ENCODE measurements around the gene LY9. TPM values are rescaled to one million over a fixed set of nuclear protein-coding genes. Genes with fewer than 3 reads are reported as not detected.

LY9 gene
- total RNA-seq, 1 experiment from 2014 or later = not detected

DNA sequence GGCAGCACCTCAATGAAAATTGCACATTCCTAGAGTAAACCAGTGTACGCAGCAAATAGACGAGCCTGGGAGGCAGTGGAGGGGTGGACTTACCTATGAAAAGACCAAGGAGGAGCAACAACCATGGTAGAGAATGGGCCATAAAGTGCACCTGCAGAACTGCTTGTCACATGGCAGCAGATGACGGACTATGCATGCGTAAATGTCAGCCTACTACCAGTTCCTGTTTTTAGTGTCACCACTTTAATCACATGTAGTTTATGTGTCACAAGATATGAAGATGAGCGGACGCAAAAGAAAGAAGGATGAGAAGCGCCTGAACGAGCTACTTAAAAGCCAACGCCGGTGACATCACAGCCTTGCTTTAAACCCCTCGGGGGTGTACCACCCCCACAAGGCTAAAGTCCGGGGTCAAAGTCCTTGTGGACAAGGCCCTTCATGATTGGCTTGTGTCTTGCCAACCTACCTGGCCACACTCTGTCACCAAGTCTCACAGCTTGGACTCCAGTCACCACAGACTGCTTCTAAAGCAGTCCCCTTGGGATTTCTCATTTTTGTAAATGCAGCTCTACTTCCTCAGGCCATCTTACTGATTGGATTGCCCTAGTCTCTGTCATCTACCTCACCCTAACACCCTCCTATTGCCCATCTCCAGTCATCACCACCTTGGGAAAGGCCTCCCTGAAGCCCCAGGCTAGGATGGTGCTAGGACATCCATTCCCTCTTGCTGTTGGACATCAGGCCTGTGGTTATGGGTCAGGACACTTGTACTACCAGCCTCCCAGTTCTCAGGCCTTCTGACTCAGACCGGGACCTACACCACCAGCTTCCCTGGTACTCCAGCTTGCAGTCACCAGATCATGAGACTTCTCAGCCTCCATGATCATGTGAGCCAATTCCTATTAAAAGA, 6.0 kb upstream of the LY9 start:
- no peak overlapping the region for H2BK120ac ChIP-seq (ENCODE audit: low read depth, low read length, poor library complexity, severe bottlenecking)
- H2BK15ac ChIP-seq (ENCODE audit: low read depth, low read length) = no peak overlapping the region
- H3K79me1 ChIP-seq (ENCODE audit: insufficient read depth, low read depth, low read length, poor library complexity, severe bottlenecking) = no peaks in the 10 kb centered on the region
- no peak overlapping the region for H2BK20ac ChIP-seq (ENCODE audit: low read depth, low read length, poor library complexity, severe bottlenecking)
- no peak overlapping the region for H2BK5ac ChIP-seq (ENCODE audit: insufficient read length, low read length)
- no peak overlapping the region for H3T11ph ChIP-seq (ENCODE audit: low read length)
- no peak overlapping the region for H3K56ac ChIP-seq (ENCODE audit: insufficient read length, low read depth, low read length)
- DNase-seq = no peak
- H2AFZ ChIP-seq (ENCODE audit: low read length) = no peak overlapping the region
- Mint-ChIP-seq H3K27me3 (ENCODE audit: low read depth) (no peaks in the 10 kb centered on the region), H3K4me3 (no peak overlapping the region), H3K36me3 (ENCODE audit: insufficient read depth in 1 of 3, low read depth in 3 of 3) (no peaks in the 10 kb centered on the region; a peak in 1 of 7 replicates), H3K4me1 (peaks cover 0 to 5% of the 10 kb centered on the region in 2 experiments; a peak in 2 of 4 replicates), H3K9me3 (no peaks in the 10 kb centered on the region), H3K27ac (no peak overlapping the region)
- no peaks in the 10 kb centered on the region for H3K9me3 ChIP-seq (ENCODE audit: control insufficient read depth, low read depth, low read length)
- H3K18ac ChIP-seq (ENCODE audit: insufficient read length, low read depth, low read length) = no peak overlapping the region
- no peaks in the 10 kb centered on the region for H3K4me1 ChIP-seq (ENCODE audit: insufficient read depth, low read length)
- no peak overlapping the region for H2AK5ac ChIP-seq (ENCODE audit: insufficient read length, low read length)
- H3K27ac ChIP-seq (ENCODE audit: insufficient read length, low read depth, low read length) = no peak overlapping the region
- no peaks in the 10 kb centered on the region for H4K20me1 ChIP-seq (ENCODE audit: control insufficient read depth, insufficient read depth, insufficient read length)
- H3K4ac ChIP-seq (ENCODE audit: low read depth, low read length) = no peak overlapping the region
- TF ChIP-seq, protein P1, sequence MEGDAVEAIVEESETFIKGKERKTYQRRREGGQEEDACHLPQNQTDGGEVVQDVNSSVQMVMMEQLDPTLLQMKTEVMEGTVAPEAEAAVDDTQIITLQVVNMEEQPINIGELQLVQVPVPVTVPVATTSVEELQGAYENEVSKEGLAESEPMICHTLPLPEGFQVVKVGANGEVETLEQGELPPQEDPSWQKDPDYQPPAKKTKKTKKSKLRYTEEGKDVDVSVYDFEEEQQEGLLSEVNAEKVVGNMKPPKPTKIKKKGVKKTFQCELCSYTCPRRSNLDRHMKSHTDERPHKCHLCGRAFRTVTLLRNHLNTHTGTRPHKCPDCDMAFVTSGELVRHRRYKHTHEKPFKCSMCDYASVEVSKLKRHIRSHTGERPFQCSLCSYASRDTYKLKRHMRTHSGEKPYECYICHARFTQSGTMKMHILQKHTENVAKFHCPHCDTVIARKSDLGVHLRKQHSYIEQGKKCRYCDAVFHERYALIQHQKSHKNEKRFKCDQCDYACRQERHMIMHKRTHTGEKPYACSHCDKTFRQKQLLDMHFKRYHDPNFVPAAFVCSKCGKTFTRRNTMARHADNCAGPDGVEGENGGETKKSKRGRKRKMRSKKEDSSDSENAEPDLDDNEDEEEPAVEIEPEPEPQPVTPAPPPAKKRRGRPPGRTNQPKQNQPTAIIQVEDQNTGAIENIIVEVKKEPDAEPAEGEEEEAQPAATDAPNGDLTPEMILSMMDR (conservative IDR thresholded peaks at IDR 0.05) = no peak
- H3K9ac ChIP-seq (ENCODE audit: extremely low read depth, insufficient read length, low read length) = no peak overlapping the region
- no peak overlapping the region for H3K14ac ChIP-seq (ENCODE audit: insufficient read depth, low read length)
- H3K23me2 ChIP-seq (ENCODE audit: insufficient read length, low read depth, low read length, poor library complexity, severe bottlenecking) = no peaks in the 10 kb centered on the region
- WGBS (ENCODE audit: extremely low coverage, insufficient read length, low lambda C conversion rate) = no CpG with 5 or more reads among the region's 13 CpGs
- H4K8ac ChIP-seq (replicated peaks; ENCODE audit: insufficient read length, low read depth, low read length) = no peak overlapping the region
- no peaks in the 10 kb centered on the region for H3K79me2 ChIP-seq (ENCODE audit: insufficient read depth, low read length)
- no peak overlapping the region for H3K23ac ChIP-seq (ENCODE audit: insufficient read length, low read depth, low read length)
- H4K91ac ChIP-seq (ENCODE audit: insufficient read length, low read depth, low read length) = no peak overlapping the region
- no peaks in the 10 kb centered on the region for H3K27me3 ChIP-seq (ENCODE audit: insufficient read depth, low read length)
- no peak overlapping the region for H2BK12ac ChIP-seq (ENCODE audit: insufficient read length, low read depth, low read length)
- H4K5ac ChIP-seq (ENCODE audit: insufficient read length, low read depth, low read length) = no peak overlapping the region
- no peak overlapping the region for H3K4me2 ChIP-seq (ENCODE audit: insufficient read depth, insufficient read length, low read length)
